ENCODE measurements around the gene SMG6.
A peak's percentile ranks its signal among the peaks of the same experiment; 100 is the strongest.

Gene SMG6

GRCh38 chr17:2029911-2030778, 273.4 kb downstream of the SMG6 start, which contains the start of gene DPH1 (continued):
- TF ChIP-seq, protein P1, sequence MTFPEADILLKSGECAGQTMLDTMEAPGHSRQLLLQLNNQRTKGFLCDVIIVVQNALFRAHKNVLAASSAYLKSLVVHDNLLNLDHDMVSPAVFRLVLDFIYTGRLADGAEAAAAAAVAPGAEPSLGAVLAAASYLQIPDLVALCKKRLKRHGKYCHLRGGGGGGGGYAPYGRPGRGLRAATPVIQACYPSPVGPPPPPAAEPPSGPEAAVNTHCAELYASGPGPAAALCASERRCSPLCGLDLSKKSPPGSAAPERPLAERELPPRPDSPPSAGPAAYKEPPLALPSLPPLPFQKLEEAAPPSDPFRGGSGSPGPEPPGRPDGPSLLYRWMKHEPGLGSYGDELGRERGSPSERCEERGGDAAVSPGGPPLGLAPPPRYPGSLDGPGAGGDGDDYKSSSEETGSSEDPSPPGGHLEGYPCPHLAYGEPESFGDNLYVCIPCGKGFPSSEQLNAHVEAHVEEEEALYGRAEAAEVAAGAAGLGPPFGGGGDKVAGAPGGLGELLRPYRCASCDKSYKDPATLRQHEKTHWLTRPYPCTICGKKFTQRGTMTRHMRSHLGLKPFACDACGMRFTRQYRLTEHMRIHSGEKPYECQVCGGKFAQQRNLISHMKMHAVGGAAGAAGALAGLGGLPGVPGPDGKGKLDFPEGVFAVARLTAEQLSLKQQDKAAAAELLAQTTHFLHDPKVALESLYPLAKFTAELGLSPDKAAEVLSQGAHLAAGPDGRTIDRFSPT (tag by site-specific recombination; IDR thresholded peaks at IDR 0.05), result peak; percentile 79; the same call in 1 of the 2 replicates
- TF ChIP-seq ZNF768 (tag by site-specific recombination; IDR thresholded peaks at IDR 0.05) (no peak), ZFHX2 (tag by site-specific recombination; conservative IDR thresholded peaks at IDR 0.05) (peak; percentile 88), ZBTB7A (tag by site-specific recombination; IDR thresholded peaks at IDR 0.05; ENCODE audit: low read depth) (peak; percentile 56; the same call in 1 of the 2 replicates), ZNF416 (tag by site-specific recombination; IDR thresholded peaks at IDR 0.05) (no peak), ZNF2 (tag by site-specific recombination; IDR thresholded peaks at IDR 0.05) (0 out of 2 replicates have a peak, but pooled peaks have one; percentile 32), ZNF16 (tag by site-specific recombination; IDR thresholded peaks at IDR 0.05; ENCODE audit: low read depth) (no peak), ZNF548 (tag by site-specific recombination; IDR thresholded peaks at IDR 0.05) (no peak), ZNF600 (tag by site-specific recombination; IDR thresholded peaks at IDR 0.05) (peak; percentile 94), ZFP37 (tag by site-specific recombination; IDR thresholded peaks at IDR 0.05) (0 out of 2 replicates have a peak, but pooled peaks have one; percentile 48), GLI4 (tag by site-specific recombination; IDR thresholded peaks at IDR 0.05) (0 out of 2 replicates have a peak, but pooled peaks have one; percentile 49), ZNF473 (tag by site-specific recombination; IDR thresholded peaks at IDR 0.05) (no peak), KLF1 (tag by site-specific recombination; IDR thresholded peaks at IDR 0.05) (peak; percentile 84), ELK4 (IDR thresholded peaks at IDR 0.05; ENCODE audit: borderline replicate concordance, low read depth, low read length) (no peak), ZNF266 (tag by site-specific recombination; IDR thresholded peaks at IDR 0.05; ENCODE audit: low read depth) (no peak), ZNF202 (tag by site-specific recombination; IDR thresholded peaks at IDR 0.05; ENCODE audit: borderline replicate concordance) (no peak), YY2 (tag by site-specific recombination; IDR thresholded peaks at IDR 0.05) (peak; percentile 97), ZNF366 (tag by site-specific recombination; conservative IDR thresholded peaks at IDR 0.05) (no peak), ZNF621 (tag by site-specific recombination; IDR thresholded peaks at IDR 0.05) (no peak), ZEB2 (tag by site-specific recombination; IDR thresholded peaks at IDR 0.05) (peak; percentile 74), KLF16 (tag by site-specific recombination; IDR thresholded peaks at IDR 0.05) (peak; percentile 94), ZNF341 (tag by site-specific recombination; IDR thresholded peaks at IDR 0.05; ENCODE audit: low read depth) (peak; percentile 13; the same call in 1 of the 2 replicates), ZNF76 (tag by site-specific recombination; IDR thresholded peaks at IDR 0.05; ENCODE audit: borderline replicate concordance, low read depth) (peak; percentile 72; the same call in 1 of the 2 replicates), ZNF324 (tag by site-specific recombination; IDR thresholded peaks at IDR 0.05) (peak; percentile 62; the same call in 1 of the 2 replicates), ZBTB21 (tag by site-specific recombination; IDR thresholded peaks at IDR 0.05) (0 out of 2 replicates have a peak, but pooled peaks have one; percentile 35)
- TF ChIP-seq, protein P2, sequence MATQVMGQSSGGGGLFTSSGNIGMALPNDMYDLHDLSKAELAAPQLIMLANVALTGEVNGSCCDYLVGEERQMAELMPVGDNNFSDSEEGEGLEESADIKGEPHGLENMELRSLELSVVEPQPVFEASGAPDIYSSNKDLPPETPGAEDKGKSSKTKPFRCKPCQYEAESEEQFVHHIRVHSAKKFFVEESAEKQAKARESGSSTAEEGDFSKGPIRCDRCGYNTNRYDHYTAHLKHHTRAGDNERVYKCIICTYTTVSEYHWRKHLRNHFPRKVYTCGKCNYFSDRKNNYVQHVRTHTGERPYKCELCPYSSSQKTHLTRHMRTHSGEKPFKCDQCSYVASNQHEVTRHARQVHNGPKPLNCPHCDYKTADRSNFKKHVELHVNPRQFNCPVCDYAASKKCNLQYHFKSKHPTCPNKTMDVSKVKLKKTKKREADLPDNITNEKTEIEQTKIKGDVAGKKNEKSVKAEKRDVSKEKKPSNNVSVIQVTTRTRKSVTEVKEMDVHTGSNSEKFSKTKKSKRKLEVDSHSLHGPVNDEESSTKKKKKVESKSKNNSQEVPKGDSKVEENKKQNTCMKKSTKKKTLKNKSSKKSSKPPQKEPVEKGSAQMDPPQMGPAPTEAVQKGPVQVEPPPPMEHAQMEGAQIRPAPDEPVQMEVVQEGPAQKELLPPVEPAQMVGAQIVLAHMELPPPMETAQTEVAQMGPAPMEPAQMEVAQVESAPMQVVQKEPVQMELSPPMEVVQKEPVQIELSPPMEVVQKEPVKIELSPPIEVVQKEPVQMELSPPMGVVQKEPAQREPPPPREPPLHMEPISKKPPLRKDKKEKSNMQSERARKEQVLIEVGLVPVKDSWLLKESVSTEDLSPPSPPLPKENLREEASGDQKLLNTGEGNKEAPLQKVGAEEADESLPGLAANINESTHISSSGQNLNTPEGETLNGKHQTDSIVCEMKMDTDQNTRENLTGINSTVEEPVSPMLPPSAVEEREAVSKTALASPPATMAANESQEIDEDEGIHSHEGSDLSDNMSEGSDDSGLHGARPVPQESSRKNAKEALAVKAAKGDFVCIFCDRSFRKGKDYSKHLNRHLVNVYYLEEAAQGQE (tag by site-specific recombination; IDR thresholded peaks at IDR 0.05), result peak; percentile 81
- TF ChIP-seq, protein P3, sequence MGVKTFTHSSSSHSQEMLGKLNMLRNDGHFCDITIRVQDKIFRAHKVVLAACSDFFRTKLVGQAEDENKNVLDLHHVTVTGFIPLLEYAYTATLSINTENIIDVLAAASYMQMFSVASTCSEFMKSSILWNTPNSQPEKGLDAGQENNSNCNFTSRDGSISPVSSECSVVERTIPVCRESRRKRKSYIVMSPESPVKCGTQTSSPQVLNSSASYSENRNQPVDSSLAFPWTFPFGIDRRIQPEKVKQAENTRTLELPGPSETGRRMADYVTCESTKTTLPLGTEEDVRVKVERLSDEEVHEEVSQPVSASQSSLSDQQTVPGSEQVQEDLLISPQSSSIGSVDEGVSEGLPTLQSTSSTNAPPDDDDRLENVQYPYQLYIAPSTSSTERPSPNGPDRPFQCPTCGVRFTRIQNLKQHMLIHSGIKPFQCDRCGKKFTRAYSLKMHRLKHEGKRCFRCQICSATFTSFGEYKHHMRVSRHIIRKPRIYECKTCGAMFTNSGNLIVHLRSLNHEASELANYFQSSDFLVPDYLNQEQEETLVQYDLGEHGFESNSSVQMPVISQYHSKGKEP (tag by site-specific recombination; IDR thresholded peaks at IDR 0.05), result peak; percentile 66; the same call in 1 of the 2 replicates
- TF ChIP-seq, protein P4, sequence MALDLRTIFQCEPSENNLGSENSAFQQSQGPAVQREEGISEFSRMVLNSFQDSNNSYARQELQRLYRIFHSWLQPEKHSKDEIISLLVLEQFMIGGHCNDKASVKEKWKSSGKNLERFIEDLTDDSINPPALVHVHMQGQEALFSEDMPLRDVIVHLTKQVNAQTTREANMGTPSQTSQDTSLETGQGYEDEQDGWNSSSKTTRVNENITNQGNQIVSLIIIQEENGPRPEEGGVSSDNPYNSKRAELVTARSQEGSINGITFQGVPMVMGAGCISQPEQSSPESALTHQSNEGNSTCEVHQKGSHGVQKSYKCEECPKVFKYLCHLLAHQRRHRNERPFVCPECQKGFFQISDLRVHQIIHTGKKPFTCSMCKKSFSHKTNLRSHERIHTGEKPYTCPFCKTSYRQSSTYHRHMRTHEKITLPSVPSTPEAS (tag by site-specific recombination; IDR thresholded peaks at IDR 0.05), result 0 out of 2 replicates have a peak, but pooled peaks have one; percentile 18
